ENCODE results near the gene EDRF1. TPM values are rescaled to one million over a fixed set of nuclear protein-coding genes. Genes with fewer than 3 reads are reported as not detected.

Gene EDRF1
- total RNA-seq, 4 donors from 2014 or later, result 7.8 to 22.1 (median 15.8) TPM

DNA sequence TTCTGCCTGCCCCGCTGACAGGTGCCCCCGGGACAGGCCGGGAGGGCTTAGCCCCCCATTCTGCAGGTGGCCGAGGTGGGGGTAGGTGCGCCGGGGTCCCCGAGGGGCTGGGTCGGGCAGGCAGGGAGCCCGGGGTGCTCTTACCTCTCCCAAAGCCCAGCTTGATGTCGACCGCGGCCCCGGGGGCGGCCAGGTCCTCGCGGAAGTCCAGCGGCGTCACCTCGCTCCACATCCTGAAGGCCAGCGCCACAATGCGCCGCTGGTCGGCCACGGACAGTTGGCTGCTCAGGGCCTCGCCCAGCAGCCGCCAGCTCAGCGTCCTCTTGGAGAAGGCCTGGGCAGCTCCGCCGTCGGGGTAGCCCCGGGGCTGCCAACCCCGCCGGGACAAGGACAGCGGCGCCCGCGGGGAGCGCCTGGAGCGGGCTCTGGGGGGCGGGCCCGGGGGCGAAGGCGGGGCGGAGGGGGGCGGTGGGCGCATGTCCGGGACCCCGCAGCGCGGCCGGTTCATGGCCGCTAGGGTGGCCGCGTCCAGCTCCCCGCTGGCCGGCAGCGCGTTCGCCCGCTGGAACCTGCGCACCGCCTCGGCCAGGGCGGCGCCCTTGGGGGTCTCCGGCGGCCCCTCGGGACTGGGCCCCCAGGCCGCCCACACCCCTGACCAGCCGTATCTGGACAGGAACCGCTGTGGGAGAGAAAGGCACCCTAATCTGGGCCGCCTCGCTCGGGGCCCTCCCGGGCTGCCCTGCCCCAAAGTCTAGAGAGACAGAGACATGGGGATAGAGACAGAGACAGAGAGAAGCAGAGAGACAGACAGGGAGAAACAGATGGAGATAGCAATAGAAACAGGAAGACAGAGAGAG, 54.4 kb downstream of the EDRF1 start:
- H3K36me3 ChIP-seq, result no peaks in the 10 kb centered on the region
- WGBS, 2 donors (ENCODE audit: low coverage in 1 of 2), result no CpG with 5 or more reads among the region's 75 CpGs
- TF ChIP-seq POLR2AphosphoS5 (IDR thresholded peaks at IDR 0.05), result no peak
- no peak for TF ChIP-seq POLR2A (IDR thresholded peaks at IDR 0.05)
- no peak for TF ChIP-seq EP300 (IDR thresholded peaks at IDR 0.05)
- TF ChIP-seq, protein P1, sequence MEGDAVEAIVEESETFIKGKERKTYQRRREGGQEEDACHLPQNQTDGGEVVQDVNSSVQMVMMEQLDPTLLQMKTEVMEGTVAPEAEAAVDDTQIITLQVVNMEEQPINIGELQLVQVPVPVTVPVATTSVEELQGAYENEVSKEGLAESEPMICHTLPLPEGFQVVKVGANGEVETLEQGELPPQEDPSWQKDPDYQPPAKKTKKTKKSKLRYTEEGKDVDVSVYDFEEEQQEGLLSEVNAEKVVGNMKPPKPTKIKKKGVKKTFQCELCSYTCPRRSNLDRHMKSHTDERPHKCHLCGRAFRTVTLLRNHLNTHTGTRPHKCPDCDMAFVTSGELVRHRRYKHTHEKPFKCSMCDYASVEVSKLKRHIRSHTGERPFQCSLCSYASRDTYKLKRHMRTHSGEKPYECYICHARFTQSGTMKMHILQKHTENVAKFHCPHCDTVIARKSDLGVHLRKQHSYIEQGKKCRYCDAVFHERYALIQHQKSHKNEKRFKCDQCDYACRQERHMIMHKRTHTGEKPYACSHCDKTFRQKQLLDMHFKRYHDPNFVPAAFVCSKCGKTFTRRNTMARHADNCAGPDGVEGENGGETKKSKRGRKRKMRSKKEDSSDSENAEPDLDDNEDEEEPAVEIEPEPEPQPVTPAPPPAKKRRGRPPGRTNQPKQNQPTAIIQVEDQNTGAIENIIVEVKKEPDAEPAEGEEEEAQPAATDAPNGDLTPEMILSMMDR (IDR thresholded peaks at IDR 0.05), result no peak
- no peak for ATAC-seq
- no peak overlapping the region for H3K27ac ChIP-seq
- peaks cover 0 to 6% (median 5%) of the 10 kb centered on the region in 3 donors for H3K4me1 ChIP-seq
- H3K4me3 ChIP-seq, result peak overlapping the region in 1 of 2 donors; percentile 41
- no peaks in the 10 kb centered on the region for H3K9me3 ChIP-seq
- no peaks in the 10 kb centered on the region for H3K27me3 ChIP-seq

DNA sequence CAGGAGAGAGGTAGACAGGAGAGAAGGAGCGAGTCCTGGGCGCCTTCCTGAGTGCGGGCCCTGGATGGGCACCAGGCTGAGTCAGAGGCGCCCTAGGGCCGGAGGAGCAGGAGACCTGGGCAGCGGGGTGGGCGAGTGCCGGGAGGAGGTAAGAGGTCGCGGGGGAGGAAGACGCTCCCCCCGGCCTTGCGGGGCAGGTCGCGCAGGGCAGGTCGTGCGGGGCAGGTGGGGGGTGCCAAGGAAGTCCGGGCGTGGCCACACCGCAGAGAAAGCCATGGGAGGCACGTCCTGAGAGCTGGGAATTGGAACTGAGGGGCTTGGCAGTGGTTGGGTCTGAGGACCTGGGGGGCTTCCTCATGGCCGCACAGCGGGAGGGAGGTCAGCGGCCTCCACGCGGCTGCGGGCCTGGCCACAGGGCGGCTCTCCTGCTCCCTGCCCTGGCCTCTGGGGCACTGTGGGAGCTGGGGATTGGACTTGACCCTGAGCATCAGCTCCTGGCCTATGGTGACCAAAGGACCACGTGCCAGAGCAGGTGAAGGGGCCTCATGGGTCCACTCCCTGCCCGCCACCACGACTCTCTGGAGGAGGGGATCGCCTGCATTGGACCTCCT, 55.2 kb downstream of the EDRF1 start:
- 85 to 90% methylated on average over 2 to 22 of the region's 32 CpGs for WGBS, 2 donors (ENCODE audit: low coverage in 1 of 2)
- TF ChIP-seq POLR2AphosphoS5 (IDR thresholded peaks at IDR 0.05) (no peak), POLR2A (IDR thresholded peaks at IDR 0.05) (no peak), EP300 (IDR thresholded peaks at IDR 0.05) (no peak)
- TF ChIP-seq, protein P1 (IDR thresholded peaks at IDR 0.05), result no peak

DNA sequence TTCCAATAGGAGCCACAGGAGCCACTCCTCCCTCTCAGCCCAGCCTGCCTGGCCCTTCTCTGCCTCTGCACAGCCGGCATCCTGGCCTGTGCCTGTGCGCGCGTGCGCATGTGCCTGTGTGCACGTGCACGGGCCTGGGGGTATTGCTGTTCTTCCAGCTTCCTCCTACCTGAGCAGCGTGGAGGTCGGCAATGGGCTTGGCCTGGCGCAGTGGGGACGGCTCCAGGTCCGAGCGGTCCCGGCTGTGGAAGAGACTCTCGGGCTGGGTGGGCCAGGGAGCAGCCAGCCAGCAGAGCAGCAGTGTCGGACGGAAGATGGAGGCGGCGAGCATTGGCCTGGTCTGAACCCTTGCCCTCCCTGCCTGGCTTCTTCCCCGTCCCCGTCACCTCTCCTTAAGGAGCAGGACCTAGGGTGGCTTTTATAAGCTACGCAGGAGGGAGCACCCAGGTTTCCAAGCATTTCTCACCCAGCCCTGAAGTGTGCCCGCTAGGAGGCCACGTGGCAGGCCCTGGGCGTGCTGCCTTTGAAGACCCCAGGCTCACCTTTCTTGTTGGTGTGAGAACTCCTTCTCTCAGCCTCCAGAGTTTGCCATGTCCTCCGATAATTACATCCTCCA, 56.1 kb downstream of the EDRF1 start, which contains the start of gene MMP21:
Gene MMP21, minus strand, starts transcription at position 331 of the 616 bp plus-strand sequence. Its CDS starts 0 bp downstream, at position 331.
- no peaks in the 10 kb centered on the region for H3K9me3 ChIP-seq
- no peaks in the 10 kb centered on the region for H3K36me3 ChIP-seq
- H3K4me3 ChIP-seq, result no peak within 1 kb of the TSS
- 90 to 100% methylated on average over 2 to 11 of the region's 26 CpGs for WGBS, 2 donors (ENCODE audit: low coverage in 1 of 2)
- no peak for ATAC-seq
- no peaks in the 10 kb centered on the region for H3K27me3 ChIP-seq
- no peak within 1 kb of the TSS for H3K27ac ChIP-seq
- no peaks in the 10 kb centered on the region for H3K4me1 ChIP-seq
- TF ChIP-seq EP300 (IDR thresholded peaks at IDR 0.05) (no peak), POLR2AphosphoS5 (IDR thresholded peaks at IDR 0.05) (no peak), POLR2A (IDR thresholded peaks at IDR 0.05) (no peak)
- TF ChIP-seq, protein P1 (IDR thresholded peaks at IDR 0.05), result no peak

More for the DNA sequence above, 55.2 kb downstream of the EDRF1 start:
- no peak overlapping the region for H3K27ac ChIP-seq
- no peaks in the 10 kb centered on the region for H3K27me3 ChIP-seq
- no peaks in the 10 kb centered on the region for H3K4me1 ChIP-seq
- H3K36me3 ChIP-seq, result no peaks in the 10 kb centered on the region
- no peak for ATAC-seq
- H3K9me3 ChIP-seq, result no peaks in the 10 kb centered on the region
- H3K4me3 ChIP-seq, result no peak overlapping the region

DNA sequence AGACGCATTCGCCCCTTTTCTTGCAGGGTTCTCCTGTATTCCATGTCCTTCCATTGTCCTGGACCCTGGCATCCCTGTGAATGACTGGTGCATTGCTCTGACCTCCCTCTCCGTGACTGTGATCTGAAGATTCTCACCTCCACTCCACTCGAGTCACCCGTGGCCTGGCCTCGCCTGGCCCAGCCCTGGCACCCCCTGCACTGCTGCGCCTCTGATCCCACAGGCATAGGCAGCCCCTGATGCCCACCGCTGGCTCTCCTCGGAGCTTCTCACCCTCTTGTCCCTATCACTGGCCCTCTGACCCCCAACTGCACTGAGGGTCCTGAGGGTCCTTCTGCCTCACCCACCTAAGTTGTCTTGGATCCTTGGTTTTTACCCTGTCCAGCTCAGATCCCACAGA, 58.3 kb downstream of the EDRF1 start:
- Histone ChIP-seq H3K27me3 (no peaks in the 10 kb centered on the region), H3K36me3 (no peaks in the 10 kb centered on the region), H3K4me1 (no peaks in the 10 kb centered on the region), H3K27ac (no peak overlapping the region), H3K4me3 (no peak overlapping the region), H3K9me3 (no peaks in the 10 kb centered on the region)
- TF ChIP-seq EP300 (IDR thresholded peaks at IDR 0.05), result no peak
- TF ChIP-seq POLR2A (IDR thresholded peaks at IDR 0.05), result no peak
- no peak for ATAC-seq
- 91 to 97% methylated on average over 5 to 9 of the region's 9 CpGs for WGBS, 2 donors (ENCODE audit: low coverage in 1 of 2)

DNA sequence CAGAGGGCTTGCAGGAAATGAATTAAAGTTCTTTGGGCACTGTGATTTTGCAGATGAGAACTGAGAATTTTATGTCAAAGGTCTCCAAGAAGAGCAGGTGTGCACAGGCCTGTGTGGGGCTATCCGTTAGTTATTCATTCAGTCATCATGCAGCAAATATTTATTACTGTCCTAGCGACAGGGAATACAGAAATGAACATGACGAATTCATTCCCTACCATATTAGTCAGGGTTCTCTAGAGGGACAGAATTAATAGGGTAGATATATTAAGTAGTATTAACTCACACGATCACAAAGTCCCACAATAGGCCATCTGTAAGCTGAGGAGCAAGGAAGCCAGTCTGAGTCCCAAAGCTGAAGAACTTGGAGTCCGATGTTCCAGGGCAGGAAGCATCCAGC, 59.0 kb downstream of the EDRF1 start:
- Histone ChIP-seq H3K27ac (no peak overlapping the region), H3K27me3 (no peaks in the 10 kb centered on the region), H3K36me3 (no peaks in the 10 kb centered on the region), H3K4me1 (no peaks in the 10 kb centered on the region), H3K4me3 (no peak overlapping the region), H3K9me3 (no peaks in the 10 kb centered on the region)
- no peak for TF ChIP-seq POLR2A (IDR thresholded peaks at IDR 0.05)
- TF ChIP-seq POLR2AphosphoS5 (IDR thresholded peaks at IDR 0.05), result no peak
- TF ChIP-seq, protein P1 (IDR thresholded peaks at IDR 0.05), result no peak
- no peak for TF ChIP-seq EP300 (IDR thresholded peaks at IDR 0.05)
- 43 to 45% methylated on average over 2 to 5 of the region's 5 CpGs for WGBS, 2 donors (ENCODE audit: low coverage in 1 of 2)
- no peak for ATAC-seq

All from gastroesophageal sphincter (tissue), 4 donors.